ENCODE measurements around the gene CBX2.

CBX2 gene

GRCh38 chr17:79781012-79781650 lies 3.2 kb downstream of the CBX2 start:
- Histone ChIP-seq H2AFZ (ENCODE audit: low read depth, low read length) (no peak overlapping the region), H3K27me3 (ENCODE audit: insufficient read depth, low read length, poor library complexity) (no peaks in the 10 kb centered on the region), H3K9me3 (ENCODE audit: insufficient read depth, low read length, severe bottlenecking) (no peaks in the 10 kb centered on the region), H3K36me3 (ENCODE audit: insufficient read depth, low read length) (peaks cover 72% of the 10 kb centered on the region), H3K4me2 (ENCODE audit: insufficient read depth, low read length) (no peak overlapping the region; the same call in 1 of the 2 replicates), H4K20me1 (ENCODE audit: insufficient read depth, low read length) (peaks cover 67% of the 10 kb centered on the region), H3K79me2 (ENCODE audit: insufficient read depth, low read length) (peaks cover 45% of the 10 kb centered on the region), H3K4me1 (ENCODE audit: insufficient read depth, low read length) (peaks cover 33% of the 10 kb centered on the region), H3K4me3 (ENCODE audit: low read depth in 1 of 2, low read length in 2 of 2) (no peak overlapping the region), H3K27ac (ENCODE audit: low read length) (no peak overlapping the region), H3K9ac (ENCODE audit: low read depth, low read length) (no peak overlapping the region)
- no peak for DNase-seq
- no peak for TF ChIP-seq CTCF (IDR thresholded peaks at IDR 0.05; ENCODE audit: borderline replicate concordance, extremely low read depth, low read length, poor library complexity, severe bottlenecking)
- TF ChIP-seq EZH2 (IDR thresholded peaks at IDR 0.05; ENCODE audit: borderline replicate concordance, low read depth, low read length, severe bottlenecking), result no peak
- ATAC-seq (ENCODE audit: insufficient read depth, low read depth), result no peak

GRCh38 chr17:79781736-79782575 lies 4.0 kb downstream of the CBX2 start:
- no peak for TF ChIP-seq CTCF (IDR thresholded peaks at IDR 0.05; ENCODE audit: borderline replicate concordance, extremely low read depth, low read length, poor library complexity, severe bottlenecking)
- no peak for TF ChIP-seq EZH2 (IDR thresholded peaks at IDR 0.05; ENCODE audit: borderline replicate concordance, low read depth, low read length, severe bottlenecking)
- ATAC-seq (ENCODE audit: insufficient read depth, low read depth), result no peak
- Histone ChIP-seq H3K9me3 (ENCODE audit: insufficient read depth, low read length, severe bottlenecking) (no peaks in the 10 kb centered on the region), H3K9ac (ENCODE audit: low read depth, low read length) (no peak overlapping the region), H3K4me3 (ENCODE audit: low read depth in 1 of 2, low read length in 2 of 2) (no peak overlapping the region), H4K20me1 (ENCODE audit: insufficient read depth, low read length) (peaks cover 75% of the 10 kb centered on the region), H3K4me2 (ENCODE audit: insufficient read depth, low read length) (no peak overlapping the region), H3K4me1 (ENCODE audit: insufficient read depth, low read length) (peaks cover 30% of the 10 kb centered on the region), H3K27ac (ENCODE audit: low read length) (no peak overlapping the region), H3K79me2 (ENCODE audit: insufficient read depth, low read length) (peaks cover 45% of the 10 kb centered on the region), H3K36me3 (ENCODE audit: insufficient read depth, low read length) (peaks cover 76% of the 10 kb centered on the region), H2AFZ (ENCODE audit: low read depth, low read length) (no peak overlapping the region), H3K27me3 (ENCODE audit: insufficient read depth, low read length, poor library complexity) (no peaks in the 10 kb centered on the region)
- DNase-seq, result no peak

GRCh38 chr17:79783891-79784290 lies 5.9 kb downstream of the CBX2 start:
- Histone ChIP-seq H3K4me2 (ENCODE audit: insufficient read depth, low read length) (no peak overlapping the region), H3K4me1 (ENCODE audit: insufficient read depth, low read length) (peaks cover 21% of the 10 kb centered on the region), H3K9ac (ENCODE audit: low read depth, low read length) (no peak overlapping the region), H2AFZ (ENCODE audit: low read depth, low read length) (no peak overlapping the region), H3K27me3 (ENCODE audit: insufficient read depth, low read length, poor library complexity) (no peaks in the 10 kb centered on the region), H3K9me3 (ENCODE audit: insufficient read depth, low read length, severe bottlenecking) (no peaks in the 10 kb centered on the region), H3K27ac (ENCODE audit: low read length) (no peak overlapping the region), H3K79me2 (ENCODE audit: insufficient read depth, low read length) (peaks cover 36% of the 10 kb centered on the region), H4K20me1 (ENCODE audit: insufficient read depth, low read length) (peaks cover 79% of the 10 kb centered on the region), H3K36me3 (ENCODE audit: insufficient read depth, low read length) (peaks cover 75% of the 10 kb centered on the region), H3K4me3 (ENCODE audit: low read depth in 1 of 2, low read length in 2 of 2) (no peak overlapping the region)
- DNase-seq (no peak), ATAC-seq (ENCODE audit: insufficient read depth, low read depth) (no peak)
- no peak for TF ChIP-seq CTCF (IDR thresholded peaks at IDR 0.05; ENCODE audit: borderline replicate concordance, extremely low read depth, low read length, poor library complexity, severe bottlenecking)
- TF ChIP-seq EZH2 (IDR thresholded peaks at IDR 0.05; ENCODE audit: borderline replicate concordance, low read depth, low read length, severe bottlenecking), result no peak

Data from DND-41 (cell line).